Medulla oblongata (tissue), 1 donor: ENCODE results near the gene SHISAL2A.
"Not testable (repeated sequence)": the region's sequence is repeated elsewhere in the genome, so short reads cannot be mapped to it uniquely, and the experiment has no call there.

Source experiments
- DNase-seq: peaks from one replicate; pipeline ENCODE4 v3.0.0-alpha.2; 2015; ENCODE audit errors: extremely low spot score

The SHISAL2A gene

DNA sequence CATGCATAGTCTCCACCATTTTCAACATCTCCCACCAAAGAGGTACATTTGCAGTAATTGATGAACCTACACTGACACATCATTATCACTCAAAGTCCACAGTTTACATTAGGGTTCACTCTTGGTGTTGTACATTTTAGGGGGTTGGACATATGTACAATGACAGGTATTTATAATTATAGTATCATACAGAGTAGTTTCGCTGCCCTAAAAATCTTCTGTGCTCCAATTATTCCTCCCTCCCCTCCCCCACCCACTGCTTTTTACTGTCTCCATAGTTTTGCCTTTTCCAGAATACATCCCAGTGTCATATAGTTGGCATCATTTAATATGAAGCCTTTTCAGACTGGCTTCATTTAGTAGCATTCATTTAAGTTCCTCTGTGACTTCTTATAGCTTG is 51.6 kb downstream of the SHISAL2A start:
- DNase-seq: no peak

DNA sequence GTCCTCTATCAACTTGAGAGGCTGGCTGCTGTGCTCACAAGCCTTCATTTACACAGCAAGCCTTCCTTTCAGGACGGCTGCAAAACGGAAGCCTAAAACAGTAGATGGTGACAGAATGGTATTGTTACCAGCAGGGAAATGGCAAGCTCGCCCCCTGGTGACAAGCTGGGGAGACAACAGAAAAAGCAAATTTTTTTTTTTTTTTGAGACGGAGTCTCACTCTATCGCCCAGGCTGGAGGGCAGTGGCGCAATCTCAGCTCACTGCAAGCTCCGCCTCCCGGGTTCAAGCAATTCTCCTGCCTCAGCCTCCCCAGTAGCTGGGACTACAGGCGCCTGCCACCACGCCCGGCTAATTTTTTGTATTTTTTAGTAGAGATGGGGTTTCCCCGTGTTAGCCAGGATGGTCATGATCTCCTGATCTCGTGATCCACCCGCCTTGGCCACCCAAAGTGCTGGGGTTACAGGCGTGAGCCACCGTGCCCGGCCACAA is 53.3 kb downstream of the SHISAL2A start:
- DNase-seq: peak; percentile 78

DNA sequence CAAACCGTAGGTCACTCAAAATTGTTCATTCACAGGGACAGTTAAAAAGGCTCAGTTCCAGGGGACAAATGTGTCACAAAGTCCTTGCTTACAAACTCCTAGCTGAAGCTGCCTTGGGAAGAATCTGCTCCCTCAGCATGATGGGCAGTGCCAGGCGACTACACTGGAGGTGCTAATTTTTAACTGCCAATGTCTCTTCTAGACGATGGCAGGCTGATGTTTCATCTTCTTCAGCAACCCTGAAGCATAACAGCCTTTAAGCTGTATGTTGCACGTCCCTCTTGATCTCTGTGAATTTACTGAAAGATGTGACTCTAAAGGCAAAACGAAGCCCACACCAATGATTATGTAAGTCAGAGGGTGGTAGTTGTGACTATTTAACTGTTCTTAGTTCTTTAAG is 53.9 kb downstream of the SHISAL2A start:
- DNase-seq: no peak

DNA sequence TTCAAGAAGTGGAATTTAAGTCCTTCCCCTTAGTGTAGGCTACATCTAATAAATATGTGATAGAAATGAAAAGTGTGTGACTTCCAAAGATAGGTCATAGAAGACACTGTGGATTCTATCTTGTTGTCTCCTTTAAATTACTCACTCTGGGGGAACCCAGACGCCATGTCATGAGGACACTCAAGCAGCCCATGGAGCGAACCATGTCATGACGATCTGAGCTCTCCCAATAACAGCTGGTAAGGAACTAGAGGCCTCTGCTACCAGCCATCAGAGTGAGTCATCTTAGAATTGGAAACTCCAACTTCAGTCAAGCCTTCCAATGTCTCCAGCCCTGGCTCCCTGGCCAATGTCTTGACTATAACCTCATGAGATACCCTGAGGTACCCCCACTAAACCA is 58.9 kb downstream of the SHISAL2A start:
- DNase-seq: no peak

DNA sequence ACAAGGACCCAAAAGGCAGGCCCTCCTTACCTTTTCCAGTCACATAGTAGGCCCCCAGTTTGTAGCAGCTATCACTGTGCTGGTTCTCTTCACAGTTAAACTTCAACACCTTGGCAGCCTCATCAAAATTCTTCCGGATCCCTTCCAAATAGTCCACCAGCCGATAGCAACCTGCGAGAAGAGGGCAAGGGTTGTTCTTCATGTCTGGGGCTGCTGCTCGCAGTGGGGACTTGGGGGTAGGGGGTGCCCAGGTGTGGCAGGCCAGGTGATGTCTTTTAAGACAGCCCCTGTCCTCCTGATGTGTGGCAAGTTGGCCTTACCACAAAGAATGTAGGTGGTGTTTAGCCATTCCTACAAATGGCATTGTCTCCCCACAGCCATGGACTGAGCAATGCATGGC is 59.7 kb downstream of the SHISAL2A start:
- no peak for DNase-seq

DNA sequence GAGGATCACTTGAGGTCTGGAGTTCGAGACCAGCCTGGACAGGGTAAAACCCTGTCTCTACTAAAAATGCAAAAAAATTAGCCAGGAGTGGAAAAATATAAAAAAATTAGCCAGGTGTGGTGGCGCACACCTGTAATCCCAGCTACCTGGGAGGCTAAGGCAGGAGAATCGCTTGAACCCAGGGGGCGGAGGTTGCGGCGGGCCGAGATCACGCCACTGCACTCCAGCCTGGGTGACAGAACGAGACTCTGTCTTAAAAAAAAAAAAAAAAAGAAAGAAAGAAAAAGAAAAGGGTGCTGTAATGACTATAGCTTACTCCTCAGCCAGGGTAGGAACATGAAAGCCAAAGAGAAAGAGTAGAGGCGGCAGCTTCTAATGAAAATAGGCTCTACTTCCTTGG is 60.4 kb downstream of the SHISAL2A start:
- DNase-seq: not testable (repeated sequence)

DNA sequence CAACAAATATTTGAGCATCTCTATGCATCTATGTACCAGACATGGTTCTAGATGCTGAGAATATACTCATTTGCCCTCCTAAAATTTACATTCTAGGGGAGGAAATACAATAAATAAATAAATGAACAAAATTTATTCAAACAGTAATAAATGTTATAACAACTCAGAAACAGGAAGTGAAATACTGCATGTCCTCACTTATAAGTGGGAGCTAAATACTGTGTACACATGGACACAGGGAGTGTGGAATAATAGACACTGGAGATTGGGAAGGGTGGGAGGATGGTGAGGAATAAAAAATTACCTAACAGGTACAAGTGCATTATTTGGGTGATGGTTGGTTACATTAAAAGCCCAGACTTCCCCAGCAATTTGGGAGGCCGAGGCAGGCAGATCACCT is 60.9 kb downstream of the SHISAL2A start:
- DNase-seq: no peak

DNA sequence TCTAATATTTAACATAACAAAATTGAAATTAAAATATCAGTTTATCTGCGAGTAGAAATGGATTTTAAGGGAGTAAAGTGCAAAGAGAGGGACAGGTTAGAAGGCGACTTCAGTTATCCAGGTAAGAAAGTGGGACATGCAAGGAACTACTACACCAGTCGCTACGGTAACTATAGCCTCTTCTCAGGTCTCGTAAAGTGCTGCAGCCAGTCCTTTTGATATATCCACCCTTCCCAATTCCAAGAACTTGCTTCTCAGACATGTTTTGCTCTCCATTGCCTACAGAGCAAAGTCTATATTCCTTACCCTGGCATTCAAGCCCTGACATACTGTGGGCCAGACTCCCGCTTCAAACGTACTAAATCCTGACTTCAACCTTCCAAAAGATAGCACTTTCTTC is 62.7 kb downstream of the SHISAL2A start:
- DNase-seq: no peak

DNA sequence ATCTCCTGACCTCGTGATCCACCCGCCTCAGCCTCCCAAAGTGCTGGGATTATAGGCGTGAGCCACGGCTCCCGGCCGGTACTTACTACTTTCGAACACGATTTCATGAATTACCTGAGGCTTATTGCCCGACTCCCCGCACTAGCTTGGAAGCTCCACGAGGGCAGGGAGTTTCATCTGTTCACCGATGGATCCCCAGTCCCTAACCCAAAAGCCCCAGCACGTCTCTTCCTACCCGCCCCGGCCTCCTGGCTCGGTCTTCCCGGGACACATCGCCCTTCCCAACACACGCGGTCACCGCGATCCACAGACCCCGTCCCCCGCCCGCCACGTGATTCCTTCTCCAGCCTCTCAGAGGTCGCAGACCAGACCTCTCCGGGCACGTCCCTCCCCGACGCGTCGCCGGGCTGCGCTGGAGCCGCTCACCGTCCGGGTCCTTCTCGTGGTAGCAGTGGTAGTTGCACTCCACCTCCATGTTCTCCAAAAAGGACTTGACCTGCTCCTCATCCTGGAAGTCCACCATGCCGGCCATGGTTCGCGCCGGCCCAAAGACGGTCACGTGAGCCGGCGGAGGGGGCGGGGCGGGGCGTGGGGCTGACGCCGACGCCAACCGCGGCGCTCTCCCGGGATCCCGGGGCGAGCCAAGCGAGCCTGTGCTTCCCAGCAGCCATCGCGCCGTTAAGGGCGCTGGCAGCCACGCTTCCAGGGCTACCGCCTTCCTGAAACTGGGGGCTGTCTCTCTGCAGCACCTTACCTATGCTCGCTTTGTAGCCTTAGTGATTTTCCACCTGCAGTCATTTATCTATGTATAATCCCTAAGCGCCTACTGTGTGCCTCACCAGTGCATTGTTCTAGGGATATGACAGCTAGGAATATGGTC is 65.1 kb downstream of the SHISAL2A start, which contains the start of gene COA7:
Gene COA7, minus strand, starts transcription at position 553 of the 880 bp plus-strand sequence. Its CDS starts 21 bp downstream, at position 532.
- DNase-seq: peak; percentile 91

DNA sequence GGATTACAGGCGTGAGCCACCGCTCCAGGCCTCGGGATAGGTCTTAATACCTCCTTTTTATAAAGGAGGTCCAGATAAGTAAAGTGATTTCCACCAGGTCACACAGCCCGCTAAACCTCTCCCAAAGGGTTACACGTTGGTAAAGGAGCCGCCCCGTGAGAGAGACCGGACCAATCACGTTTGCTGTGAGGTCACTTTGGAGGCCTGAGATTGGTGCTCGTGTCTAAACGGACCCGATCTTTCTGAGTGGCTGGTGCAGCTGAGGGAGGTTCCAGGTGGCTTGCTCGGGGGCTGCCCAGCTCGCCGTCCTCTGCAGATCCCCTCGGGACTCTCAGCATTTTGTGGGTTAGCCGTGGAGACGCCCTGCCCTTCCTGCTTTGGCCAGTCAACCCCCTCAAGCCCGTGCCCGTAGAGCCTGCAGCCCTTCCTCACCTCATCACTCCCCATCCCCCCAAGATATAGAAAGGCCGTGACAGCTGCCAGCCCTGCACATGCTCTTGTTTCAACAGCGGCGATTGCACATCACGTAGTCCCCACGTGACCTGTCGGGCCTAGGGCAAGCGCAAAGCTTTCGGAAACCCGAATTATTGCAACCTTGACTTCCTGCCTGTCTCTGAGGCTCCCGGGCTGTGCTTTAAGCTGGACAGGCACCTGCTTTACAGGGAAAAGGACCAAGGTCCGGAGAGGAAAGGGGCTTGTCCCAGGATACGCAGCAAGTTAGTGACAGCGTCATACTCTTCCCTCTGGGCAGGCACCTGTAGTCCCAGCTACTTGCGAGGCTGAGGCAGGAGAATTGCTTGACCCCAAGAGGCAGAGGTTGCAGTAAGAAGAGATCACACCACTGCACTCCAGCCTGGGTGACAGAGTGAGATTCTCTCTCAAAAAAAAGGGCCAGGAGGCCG is 70.2 kb downstream of the SHISAL2A start:
- peak; percentile 98 for DNase-seq

DNA sequence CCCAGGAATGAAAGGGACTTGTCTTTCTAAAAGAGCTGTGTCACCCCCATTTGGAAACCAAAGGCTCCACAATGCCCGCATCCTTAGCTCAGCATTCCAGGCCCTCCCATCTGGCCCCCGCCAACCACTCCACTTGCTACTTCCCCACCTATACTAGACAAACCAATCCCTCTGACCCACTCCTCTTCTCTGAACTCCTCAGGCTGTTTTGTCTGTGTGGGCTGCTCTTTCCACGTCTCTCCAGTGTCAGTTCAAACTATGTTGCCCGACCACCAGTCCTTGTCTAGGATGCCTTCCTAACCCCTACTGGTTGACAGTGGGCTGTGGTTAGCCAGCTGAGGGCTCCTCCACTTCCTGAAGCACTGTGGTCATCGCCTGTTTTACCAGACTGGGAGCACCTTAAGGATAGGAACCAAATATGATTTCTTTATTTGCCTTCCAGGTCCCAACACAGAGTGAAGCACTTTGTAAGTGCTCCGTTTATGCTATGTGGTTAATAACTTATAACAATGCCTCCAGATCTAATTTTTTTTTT is 73.2 kb downstream of the SHISAL2A start:
- no peak for DNase-seq
